ENCODE data around the gene RLN1. TPM values are rescaled to one million over a fixed set of nuclear protein-coding genes. Genes with fewer than 3 reads are reported as not detected.

The RLN1 gene
- total and polyA plus RNA-seq, 2 experiments from 2014 or later, result 1.2 to 3.0 TPM

DNA sequence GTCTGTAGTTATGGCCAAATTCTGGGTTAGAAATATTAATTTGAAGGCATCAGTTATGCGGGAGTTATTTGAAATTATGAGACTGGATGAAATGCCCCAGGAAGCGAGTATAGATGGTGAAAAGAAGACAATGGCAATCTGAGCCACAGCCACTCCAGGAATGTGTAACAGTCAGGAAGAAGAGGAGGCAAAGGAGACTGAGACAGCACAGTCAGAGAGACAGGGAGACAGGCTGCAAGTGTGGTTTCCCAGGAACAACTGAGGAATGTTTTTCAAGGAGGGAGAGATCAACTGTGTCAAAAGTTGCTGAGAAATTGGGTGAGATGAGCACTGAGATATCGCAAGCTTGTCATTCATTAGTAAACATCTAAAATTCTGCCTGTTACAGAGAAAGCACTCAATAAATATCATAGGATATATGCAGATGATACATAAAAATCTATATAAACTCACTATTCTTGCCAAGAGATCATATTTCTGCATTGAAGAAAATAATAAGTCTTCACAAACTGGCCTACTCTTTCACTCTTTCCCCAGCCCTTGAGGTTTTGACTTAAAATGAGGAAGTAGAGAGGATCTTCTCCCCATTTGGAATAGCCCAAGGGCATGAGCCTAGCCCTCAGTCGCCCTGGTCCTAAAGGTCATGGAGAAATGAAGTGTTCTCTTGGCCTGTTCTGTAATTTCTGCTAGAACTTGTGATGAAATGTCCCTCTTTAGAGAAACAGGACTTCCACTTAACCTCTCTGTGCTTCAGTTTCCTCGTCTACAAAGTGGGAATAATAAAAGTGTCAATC is 48.5 kb upstream of the RLN1 start (continued):
- TF ChIP-seq, protein P1, sequence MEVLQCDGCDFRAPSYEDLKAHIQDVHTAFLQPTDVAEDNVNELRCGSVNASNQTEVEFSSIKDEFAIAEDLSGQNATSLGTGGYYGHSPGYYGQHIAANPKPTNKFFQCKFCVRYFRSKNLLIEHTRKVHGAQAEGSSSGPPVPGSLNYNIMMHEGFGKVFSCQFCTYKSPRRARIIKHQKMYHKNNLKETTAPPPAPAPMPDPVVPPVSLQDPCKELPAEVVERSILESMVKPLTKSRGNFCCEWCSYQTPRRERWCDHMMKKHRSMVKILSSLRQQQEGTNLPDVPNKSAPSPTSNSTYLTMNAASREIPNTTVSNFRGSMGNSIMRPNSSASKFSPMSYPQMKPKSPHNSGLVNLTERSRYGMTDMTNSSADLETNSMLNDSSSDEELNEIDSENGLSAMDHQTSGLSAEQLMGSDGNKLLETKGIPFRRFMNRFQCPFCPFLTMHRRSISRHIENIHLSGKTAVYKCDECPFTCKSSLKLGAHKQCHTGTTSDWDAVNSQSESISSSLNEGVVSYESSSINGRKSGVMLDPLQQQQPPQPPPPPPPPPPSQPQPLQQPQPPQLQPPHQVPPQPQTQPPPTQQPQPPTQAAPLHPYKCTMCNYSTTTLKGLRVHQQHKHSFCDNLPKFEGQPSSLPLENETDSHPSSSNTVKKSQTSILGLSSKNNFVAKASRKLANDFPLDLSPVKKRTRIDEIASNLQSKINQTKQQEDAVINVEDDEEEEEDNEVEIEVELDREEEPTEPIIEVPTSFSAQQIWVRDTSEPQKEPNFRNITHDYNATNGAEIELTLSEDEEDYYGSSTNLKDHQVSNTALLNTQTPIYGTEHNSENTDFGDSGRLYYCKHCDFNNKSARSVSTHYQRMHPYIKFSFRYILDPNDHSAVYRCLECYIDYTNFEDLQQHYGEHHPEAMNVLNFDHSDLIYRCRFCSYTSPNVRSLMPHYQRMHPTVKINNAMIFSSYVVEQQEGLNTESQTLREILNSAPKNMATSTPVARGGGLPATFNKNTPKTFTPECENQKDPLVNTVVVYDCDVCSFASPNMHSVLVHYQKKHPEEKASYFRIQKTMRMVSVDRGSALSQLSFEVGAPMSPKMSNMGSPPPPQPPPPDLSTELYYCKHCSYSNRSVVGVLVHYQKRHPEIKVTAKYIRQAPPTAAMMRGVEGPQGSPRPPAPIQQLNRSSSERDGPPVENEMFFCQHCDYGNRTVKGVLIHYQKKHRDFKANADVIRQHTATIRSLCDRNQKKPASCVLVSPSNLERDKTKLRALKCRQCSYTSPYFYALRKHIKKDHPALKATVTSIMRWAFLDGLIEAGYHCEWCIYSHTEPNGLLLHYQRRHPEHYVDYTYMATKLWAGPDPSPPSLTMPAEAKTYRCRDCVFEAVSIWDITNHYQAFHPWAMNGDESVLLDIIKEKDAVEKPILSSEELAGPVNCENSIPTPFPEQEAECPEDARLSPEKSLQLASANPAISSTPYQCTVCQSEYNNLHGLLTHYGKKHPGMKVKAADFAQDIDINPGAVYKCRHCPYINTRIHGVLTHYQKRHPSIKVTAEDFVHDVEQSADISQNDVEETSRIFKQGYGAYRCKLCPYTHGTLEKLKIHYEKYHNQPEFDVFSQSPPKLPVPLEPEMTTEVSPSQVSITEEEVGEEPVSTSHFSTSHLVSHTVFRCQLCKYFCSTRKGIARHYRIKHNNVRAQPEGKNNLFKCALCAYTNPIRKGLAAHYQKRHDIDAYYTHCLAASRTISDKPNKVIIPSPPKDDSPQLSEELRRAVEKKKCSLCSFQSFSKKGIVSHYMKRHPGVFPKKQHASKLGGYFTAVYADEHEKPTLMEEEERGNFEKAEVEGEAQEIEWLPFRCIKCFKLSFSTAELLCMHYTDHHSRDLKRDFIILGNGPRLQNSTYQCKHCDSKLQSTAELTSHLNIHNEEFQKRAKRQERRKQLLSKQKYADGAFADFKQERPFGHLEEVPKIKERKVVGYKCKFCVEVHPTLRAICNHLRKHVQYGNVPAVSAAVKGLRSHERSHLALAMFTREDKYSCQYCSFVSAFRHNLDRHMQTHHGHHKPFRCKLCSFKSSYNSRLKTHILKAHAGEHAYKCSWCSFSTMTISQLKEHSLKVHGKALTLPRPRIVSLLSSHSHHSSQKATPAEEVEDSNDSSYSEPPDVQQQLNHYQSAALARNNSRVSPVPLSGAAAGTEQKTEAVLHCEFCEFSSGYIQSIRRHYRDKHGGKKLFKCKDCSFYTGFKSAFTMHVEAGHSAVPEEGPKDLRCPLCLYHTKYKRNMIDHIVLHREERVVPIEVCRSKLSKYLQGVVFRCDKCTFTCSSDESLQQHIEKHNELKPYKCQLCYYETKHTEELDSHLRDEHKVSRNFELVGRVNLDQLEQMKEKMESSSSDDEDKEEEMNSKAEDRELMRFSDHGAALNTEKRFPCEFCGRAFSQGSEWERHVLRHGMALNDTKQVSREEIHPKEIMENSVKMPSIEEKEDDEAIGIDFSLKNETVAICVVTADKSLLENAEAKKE (CRISPR knock-in tag; IDR thresholded peaks at IDR 0.05), result no peak
- TF ChIP-seq EZH2phosphoT487 (IDR thresholded peaks at IDR 0.05; ENCODE audit: unreplicated experiment), result no peak
- TF ChIP-seq, protein P2, sequence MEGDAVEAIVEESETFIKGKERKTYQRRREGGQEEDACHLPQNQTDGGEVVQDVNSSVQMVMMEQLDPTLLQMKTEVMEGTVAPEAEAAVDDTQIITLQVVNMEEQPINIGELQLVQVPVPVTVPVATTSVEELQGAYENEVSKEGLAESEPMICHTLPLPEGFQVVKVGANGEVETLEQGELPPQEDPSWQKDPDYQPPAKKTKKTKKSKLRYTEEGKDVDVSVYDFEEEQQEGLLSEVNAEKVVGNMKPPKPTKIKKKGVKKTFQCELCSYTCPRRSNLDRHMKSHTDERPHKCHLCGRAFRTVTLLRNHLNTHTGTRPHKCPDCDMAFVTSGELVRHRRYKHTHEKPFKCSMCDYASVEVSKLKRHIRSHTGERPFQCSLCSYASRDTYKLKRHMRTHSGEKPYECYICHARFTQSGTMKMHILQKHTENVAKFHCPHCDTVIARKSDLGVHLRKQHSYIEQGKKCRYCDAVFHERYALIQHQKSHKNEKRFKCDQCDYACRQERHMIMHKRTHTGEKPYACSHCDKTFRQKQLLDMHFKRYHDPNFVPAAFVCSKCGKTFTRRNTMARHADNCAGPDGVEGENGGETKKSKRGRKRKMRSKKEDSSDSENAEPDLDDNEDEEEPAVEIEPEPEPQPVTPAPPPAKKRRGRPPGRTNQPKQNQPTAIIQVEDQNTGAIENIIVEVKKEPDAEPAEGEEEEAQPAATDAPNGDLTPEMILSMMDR (conservative IDR thresholded peaks at IDR 0.05; ENCODE audit: low read depth in 2 of 2), result no peak
- no peak for TF ChIP-seq EZH2 (IDR thresholded peaks at IDR 0.05; ENCODE audit: low read depth, unreplicated experiment)
- TF ChIP-seq POLR2AphosphoS5 (IDR thresholded peaks at IDR 0.05; ENCODE audit: low read depth), result no peak
- no peak for TF ChIP-seq ZNF331 (CRISPR knock-in tag; IDR thresholded peaks at IDR 0.05; ENCODE audit: low read depth)
- TF ChIP-seq CREB1 (CRISPR knock-in tag; IDR thresholded peaks at IDR 0.05; ENCODE audit: low read depth), result no peak
